GM12865 (cell line): Measurements from ENCODE around the gene DTNB.
"Not testable (repeated sequence)": the region's sequence is repeated elsewhere in the genome, so short reads cannot be mapped to it uniquely, and the experiment has no call there.

ENCODE experiments used
- DNase-seq: peaks from one replicate; pipeline ENCODE4 v3.0.0; 2010; ENCODE audit warnings: low read depth
- H3K4me3 ChIP-seq: 2 replicates; pipeline ENCODE4 v1.5.1; 2011; ENCODE audit warnings: mild to moderate bottlenecking, low read depth, low read length, control low read depth
- TF ChIP-seq, protein P1 (sequence below): IDR thresholded peaks from 2 replicates; pipeline ENCODE4 v1.5.1; 2011; ENCODE audit warnings: low read length, control low read depth, low read depth, inconsistent platforms; ENCODE audit not compliant: insufficient read depth; ENCODE audit errors: missing control alignments

Gene DTNB

DNA sequence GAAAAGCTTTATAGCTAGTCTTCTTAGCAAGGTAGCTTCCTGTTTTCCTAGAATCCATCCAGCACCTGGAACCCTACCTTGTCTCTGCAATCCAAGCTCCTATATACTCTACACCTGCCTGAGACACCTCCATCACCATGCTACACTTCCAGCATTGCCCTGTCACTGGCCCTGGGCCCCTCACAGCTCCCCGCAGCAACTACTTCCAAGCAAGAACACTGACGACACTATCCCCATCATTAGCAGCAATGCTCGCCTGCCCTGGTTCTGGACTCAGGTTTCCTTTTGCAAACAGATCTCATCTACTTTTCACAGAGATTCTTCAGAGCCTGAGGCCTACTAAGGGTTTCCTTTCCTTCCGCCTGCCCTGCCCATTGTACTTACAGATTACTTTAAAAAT, 121.1 kb downstream of the DTNB start:
- TF ChIP-seq, protein P1, sequence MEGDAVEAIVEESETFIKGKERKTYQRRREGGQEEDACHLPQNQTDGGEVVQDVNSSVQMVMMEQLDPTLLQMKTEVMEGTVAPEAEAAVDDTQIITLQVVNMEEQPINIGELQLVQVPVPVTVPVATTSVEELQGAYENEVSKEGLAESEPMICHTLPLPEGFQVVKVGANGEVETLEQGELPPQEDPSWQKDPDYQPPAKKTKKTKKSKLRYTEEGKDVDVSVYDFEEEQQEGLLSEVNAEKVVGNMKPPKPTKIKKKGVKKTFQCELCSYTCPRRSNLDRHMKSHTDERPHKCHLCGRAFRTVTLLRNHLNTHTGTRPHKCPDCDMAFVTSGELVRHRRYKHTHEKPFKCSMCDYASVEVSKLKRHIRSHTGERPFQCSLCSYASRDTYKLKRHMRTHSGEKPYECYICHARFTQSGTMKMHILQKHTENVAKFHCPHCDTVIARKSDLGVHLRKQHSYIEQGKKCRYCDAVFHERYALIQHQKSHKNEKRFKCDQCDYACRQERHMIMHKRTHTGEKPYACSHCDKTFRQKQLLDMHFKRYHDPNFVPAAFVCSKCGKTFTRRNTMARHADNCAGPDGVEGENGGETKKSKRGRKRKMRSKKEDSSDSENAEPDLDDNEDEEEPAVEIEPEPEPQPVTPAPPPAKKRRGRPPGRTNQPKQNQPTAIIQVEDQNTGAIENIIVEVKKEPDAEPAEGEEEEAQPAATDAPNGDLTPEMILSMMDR, result no peak
- no peak overlapping the region for H3K4me3 ChIP-seq
- no peak for DNase-seq

DNA sequence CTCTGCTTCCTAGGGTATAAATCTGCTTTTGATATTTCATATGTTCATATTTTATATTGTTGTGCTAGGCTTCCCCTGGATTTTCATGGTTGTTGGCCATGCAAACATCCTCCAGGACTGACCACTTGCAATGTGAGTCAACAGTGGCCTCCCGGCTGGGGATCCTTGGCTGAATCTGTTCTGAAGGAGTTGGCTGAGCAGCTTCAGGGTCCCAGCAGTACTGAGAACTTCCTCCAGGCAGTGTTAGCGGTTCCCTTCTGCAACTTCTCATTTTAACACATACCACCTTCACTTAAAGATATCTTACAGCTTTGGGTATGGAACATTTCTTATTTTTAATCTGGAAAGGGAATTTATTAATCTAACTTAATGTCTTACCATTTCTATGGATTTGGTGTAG, 122.1 kb downstream of the DTNB start:
- no peak for DNase-seq
- TF ChIP-seq, protein P1, result no peak

DNA sequence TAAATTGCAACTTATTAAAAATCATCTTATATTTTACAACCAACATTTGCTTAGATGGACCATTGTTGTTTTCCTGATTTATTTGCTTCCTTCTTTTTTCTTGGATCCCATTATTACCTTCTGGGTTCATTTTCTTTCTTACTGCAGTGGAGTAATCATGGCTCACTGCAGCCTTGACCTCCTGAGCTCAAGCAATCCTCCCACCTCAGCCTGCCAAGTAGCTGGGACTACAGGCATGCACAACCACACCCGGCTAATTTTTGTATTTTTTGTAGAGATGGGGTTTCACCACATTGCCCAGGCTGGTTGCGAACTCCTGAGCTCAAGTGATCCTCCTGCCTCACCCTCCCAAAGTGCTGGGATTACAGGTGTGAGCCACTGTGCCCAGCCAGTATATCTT, 123.8 kb downstream of the DTNB start:
- H3K4me3 ChIP-seq, DNase-seq: not testable (repeated sequence)

More for the DNA sequence above, 122.1 kb downstream of the DTNB start:
- H3K4me3 ChIP-seq, result no peak overlapping the region

DNA sequence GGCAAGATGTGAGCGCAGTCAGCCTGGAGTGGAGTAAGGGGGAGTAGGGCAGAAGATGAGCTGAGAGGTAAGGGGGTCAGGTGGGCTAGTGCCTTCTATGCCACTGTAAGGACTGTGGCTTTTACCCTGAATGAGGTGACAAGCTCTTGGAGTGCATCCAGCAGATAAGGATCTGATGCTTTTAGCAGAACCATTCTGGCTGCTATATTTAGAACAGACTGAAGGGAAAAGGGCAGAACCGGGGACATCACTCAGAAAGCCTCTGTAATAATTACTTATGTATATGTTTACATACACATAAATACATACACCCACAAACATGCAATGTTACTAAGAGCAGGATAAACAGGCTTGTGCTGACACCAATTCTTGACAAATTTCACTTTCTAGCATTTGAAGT, 124.8 kb downstream of the DTNB start:
- TF ChIP-seq, protein P1, result no peak
- H3K4me3 ChIP-seq, result no peak overlapping the region
- DNase-seq, result no peak

DNA sequence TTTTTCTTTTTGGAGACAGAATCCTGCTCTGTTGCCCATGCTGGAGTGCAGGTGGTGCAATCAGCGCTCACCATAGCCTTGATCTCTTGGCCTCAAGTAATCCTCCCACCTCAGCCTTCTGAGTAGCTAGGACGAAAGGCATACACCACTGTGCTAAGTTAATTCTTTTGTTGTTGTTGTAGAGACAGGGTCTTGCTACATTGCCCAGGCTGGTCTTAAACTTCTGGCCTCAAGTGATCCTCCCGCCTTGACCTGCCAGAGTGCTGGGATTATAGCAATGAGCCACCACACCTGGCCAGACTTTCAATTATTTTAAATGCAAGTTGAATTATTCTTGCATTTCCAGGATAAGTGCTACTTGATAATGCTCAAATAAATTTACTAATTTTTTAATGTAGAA, 126.5 kb downstream of the DTNB start:
- no peak overlapping the region for H3K4me3 ChIP-seq
- no peak for DNase-seq
- TF ChIP-seq, protein P1, result no peak

- DNase-seq, result no peak
- TF ChIP-seq, protein P1, result no peak
- no peak overlapping the region for H3K4me3 ChIP-seq
Measured at GRCh38 chr2:25545899-25546298, 127.5 kb downstream of the DTNB start.

DNA sequence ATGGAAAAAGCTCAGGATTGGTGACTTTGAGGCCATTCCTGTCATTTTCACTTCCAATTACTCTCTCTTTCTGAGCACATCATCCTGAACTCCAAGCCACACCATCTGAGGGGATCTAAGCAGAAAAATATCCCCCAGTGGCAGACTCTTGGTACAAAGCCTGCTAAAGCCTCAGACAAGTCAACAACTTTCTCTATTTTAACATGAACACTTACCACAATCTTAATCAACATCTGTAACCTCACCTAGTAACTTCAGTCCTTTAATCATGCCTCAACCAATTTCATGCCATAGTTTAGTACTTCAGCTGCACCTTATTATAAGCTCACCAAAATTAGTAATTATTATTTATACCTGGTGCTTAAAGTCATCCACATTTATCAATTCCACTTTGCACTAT, 128.9 kb downstream of the DTNB start:
- TF ChIP-seq, protein P1, result no peak
- DNase-seq, result no peak
- H3K4me3 ChIP-seq, result no peak overlapping the region
